ENCODE results near the gene TINAGL1.
A peak's percentile ranks its signal among the peaks of the same experiment; 100 is the strongest.

TINAGL1 gene

DNA sequence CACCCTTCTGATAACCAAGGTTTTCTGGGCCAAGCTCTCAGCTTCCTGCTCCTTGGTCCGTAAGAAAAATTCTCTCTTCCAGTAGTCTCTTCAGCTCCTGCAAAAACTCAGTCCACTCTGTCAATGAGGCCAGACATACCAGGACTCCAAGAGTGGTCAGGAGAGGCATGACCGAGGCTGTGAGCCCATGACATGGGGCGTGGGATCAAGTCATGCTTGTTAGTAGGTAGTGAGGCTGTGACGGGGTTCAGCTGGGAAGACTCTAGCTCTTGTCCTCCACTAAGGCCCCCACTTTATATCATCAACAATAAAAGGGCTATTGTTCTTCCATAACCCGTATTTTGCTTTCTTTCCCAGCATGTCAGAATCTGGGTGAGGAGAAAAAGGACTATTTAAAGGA lies 31.0 kb downstream of the TINAGL1 start:
- DNase-seq (ENCODE audit: low read depth in 2 of 2), result no peak

DNA sequence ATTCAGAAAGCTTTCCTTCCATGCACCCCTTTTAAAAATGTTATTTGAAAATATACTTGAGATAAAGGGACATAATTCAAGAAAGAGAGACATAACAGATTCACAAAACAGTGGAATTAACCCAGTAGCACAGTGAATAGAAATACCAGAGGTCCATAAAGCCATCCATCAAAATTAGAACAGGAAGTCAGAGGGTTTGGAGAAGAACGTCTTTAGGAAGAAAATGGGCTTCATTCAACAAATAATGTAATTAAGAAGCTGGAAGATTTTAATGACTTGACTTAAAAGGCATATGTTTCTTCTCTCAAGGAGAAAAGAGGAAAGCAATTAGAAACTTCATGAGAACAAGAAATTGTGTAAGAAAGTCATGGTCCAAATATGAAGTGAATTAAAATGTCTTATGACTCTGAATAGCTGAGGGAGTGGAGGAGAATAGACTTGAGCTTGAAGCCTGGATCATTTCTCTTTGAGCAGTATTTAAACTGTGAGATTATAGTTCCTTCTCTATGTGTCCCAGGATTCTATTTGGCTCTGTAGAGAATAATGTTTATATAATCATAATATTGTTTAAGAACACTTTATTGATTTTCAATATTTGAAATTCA lies 33.3 kb downstream of the TINAGL1 start:
- no peak for DNase-seq (ENCODE audit: low read depth in 2 of 2)

DNA sequence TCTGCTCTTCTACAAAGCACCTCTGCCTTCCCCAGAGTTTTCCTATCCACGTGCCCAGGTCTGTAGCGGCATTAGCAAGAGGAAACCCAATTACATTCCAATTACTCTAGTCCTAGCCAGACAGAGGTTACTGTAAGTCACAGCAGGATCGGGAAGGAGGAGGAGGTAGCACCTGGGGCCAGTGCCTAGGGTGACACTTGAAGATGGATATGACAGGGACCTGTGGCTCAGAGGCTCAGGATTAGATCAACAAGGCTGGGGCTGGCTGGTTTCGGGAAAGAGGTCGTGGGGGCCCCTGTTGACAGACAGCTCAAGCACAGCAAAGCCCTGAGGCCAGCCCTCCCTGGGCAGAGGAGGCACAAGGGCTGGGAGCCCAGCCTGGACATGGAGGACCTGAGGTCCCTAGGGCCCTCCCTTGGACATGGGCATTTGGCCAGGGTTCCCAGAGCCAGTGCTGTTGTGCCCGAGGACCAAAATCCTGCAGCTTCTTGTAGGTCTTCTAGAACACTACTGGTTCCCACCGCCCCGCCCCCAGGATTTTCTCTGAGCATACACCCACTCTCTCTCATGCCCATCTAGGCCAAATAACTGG lies 38.2 kb downstream of the TINAGL1 start:
- no peak for DNase-seq (ENCODE audit: low read depth in 2 of 2)

DNA sequence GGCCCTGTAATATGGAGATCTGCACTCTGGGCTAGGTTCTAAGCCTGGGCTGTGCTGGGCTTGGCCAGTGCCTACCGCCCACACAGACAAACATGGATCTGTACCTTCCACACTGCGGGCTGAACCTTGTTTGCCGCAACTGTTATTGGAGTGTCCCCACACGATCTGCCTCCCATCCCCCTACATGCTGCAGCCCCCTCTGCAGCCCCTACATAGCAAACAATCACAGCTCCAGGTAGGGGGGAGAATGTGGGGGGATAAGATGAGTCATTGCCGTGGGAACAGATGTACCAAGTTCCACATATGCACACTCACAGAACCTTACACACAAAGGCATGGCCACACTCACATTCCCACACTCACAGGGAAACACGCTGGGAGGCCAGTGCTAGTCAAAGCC lies 39.1 kb downstream of the TINAGL1 start:
- no peak for DNase-seq (ENCODE audit: low read depth in 2 of 2)

DNA sequence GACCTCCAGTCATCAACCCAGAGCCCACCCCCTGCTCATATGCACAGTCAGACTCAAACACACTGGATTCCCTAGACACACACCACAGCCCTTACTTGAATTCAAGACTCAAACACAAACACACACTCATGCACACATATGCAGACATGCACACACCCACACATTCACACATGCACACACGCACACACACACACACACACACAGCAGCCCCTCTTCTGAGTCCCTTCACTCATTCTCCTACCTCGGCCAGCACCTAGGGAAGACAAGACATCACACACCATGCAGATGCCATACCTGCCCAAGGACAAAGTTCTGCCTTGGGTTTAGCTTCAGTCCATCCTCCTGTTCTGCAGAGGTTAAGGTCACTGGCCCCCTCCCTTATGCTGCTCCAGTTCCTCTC lies 39.6 kb downstream of the TINAGL1 start:
- DNase-seq (ENCODE audit: low read depth in 2 of 2), result no peak

DNA sequence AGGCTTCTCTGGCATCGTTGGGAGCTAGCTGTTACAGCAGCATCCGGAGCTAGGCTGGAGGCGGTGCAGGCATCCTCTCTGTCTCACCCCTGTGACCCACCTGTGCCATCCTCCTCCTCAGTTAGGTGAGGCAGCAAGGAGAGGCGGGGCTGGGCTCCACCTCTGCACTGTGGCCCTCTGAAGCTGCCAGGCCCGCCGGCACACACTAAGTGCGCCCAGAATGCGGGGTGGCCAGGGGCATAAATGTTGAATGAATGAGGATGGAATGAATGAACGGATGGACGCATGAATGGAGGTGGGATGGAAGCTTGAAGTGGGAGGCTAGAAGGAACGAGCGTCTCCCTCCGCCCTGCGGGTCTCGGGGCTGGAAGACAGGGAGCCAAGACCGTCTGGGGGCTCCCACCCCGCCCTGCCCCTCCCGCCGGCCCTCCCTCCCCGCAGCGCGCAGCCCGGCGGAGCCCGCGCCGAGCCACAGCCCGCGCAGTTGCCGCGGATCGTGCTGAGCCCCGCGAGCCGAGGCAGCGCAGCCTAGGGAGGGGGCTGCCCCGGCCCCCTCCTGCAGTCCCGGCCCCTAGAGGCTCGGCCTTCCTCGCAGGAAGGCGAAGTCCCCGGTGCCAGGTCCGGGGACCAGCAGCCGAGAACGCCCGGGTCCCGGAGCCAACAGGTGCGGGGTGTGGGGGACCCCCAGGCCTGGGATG lies 41.1 kb downstream of the TINAGL1 start, which contains the start of gene HCRTR1:
HCRTR1 (plus strand) TSS at position 472 of the 698 bp plus-strand sequence. CDS start 1,504 bp downstream, outside the sequence.
- no peak for DNase-seq (ENCODE audit: low read depth in 2 of 2)

DNA sequence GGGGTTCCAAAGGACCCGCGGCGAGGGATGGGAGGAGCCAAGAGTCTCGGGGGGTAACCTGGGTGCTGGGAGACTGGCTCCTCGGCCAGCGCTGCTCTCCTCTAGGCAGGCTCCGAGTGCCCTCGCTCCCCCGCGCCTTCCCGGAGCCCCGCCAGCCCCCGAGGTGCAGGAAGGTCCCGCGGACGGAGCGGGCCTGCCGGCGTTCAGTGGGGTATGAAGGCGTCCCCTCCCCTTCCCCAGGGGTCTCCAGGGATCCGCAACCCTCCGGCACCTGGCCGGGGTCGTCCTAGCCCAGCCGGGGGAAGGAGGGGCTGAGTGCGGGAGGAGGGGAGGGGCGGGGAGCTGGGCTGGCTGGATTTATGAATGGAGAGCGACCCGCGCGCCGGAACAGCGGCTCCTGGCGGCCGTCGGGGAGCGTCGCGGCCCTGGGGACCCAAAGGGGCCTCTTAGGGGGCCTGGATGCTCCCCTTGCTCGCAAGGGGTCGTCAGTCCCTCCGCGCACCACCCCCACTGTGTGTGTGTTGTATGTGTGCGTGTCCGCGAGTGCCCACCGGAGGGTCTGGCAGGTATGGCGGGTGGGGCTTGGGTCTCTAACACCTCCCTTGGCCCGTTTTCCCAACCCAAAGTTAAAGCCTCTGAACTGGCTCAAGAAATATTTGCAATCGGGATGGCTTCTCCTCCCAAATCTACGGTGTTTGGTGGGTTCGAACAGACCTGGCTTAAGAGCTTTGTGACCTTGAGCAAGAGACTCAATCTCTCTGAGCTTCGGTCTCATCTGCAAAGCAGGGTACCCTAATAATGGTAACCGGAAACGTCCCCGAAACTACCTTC lies 41.8 kb downstream of the TINAGL1 start:
- DNase-seq (ENCODE audit: low read depth in 2 of 2), result peak; percentile 19 to 33

DNA sequence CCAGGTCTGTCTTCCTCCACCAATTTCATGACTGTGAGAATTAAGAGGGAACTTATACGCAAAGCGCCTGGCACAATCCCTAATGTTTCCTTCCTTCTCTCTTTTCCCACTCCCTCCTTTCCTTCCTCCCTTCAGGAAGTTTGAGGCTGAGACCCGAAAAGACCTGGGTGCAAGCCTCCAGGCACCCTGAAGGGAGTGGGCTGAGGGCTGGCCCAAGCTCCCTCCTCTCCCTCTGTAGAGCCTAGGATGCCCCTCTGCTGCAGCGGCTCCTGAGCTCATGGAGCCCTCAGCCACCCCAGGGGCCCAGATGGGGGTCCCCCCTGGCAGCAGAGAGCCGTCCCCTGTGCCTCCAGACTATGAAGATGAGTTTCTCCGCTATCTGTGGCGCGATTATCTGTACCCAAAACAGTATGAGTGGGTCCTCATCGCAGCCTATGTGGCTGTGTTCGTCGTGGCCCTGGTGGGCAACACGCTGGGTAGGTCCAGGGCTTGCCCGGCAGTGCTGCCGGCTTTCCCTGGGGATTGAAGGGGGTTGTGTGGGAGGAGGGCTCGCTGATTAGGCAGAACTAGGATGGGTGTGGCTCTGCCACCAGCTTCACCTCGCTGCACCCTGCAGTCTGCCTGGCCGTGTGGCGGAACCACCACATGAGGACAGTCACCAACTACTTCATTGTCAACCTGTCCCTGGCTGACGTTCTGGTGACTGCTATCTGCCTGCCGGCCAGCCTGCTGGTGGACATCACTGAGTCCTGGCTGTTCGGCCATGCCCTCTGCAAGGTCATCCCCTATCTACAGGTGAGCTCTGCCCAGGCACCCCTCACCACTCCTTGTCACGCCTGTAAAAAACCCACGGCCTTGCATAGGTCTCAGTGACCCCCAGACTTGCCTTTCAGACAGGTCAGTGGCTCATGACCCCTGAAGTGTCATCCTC lies 42.9 kb downstream of the TINAGL1 start:
- no peak for DNase-seq (ENCODE audit: low read depth in 2 of 2)

DNA sequence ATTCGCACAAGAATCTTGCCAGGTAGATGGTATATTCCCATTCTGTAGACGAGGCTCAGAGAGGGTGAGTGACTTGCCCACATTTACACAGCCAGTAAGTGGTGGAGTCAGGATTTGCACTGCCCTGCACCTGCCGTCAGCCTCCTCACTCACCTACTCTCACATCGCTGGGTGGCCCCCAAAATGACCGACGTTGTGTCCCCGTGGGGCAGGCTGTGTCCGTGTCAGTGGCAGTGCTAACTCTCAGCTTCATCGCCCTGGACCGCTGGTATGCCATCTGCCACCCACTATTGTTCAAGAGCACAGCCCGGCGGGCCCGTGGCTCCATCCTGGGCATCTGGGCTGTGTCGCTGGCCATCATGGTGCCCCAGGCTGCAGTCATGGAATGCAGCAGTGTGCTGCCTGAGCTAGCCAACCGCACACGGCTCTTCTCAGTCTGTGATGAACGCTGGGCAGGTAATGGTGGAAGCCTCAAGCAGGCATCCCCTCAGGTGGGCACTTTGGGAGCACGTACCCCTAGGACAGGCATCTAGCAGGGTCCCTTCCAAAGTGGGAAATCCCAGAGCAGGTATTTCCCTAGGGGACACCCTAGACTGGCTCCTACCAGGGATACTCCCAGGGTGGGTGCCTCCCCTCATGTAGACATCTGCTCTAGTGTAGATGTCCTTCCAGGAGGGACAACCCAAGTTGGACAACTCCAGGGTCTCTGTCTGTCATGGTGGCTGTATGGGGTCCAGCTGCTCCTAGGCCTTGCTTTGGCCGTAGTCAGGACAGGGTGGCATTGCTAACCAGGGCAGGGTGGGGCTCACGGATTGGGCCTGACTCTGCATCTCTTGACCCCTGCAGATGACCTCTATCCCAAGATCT lies 44.5 kb downstream of the TINAGL1 start:
- no peak for DNase-seq (ENCODE audit: low read depth in 2 of 2)

DNA sequence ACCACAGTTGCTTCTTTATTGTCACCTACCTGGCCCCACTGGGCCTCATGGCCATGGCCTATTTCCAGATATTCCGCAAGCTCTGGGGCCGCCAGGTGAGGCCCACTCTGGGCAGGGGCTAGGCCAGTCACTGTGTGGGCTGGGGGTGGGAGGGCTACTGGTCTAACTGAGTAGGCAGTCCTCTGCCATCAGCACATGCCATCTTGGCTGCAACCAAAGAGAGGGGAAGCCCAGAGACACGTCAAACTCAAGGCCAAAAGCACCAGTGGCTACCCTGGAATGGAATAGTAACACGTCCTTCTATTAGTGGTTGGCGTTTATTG lies 45.1 kb downstream of the TINAGL1 start:
- DNase-seq (ENCODE audit: low read depth in 2 of 2), result no peak

DNA sequence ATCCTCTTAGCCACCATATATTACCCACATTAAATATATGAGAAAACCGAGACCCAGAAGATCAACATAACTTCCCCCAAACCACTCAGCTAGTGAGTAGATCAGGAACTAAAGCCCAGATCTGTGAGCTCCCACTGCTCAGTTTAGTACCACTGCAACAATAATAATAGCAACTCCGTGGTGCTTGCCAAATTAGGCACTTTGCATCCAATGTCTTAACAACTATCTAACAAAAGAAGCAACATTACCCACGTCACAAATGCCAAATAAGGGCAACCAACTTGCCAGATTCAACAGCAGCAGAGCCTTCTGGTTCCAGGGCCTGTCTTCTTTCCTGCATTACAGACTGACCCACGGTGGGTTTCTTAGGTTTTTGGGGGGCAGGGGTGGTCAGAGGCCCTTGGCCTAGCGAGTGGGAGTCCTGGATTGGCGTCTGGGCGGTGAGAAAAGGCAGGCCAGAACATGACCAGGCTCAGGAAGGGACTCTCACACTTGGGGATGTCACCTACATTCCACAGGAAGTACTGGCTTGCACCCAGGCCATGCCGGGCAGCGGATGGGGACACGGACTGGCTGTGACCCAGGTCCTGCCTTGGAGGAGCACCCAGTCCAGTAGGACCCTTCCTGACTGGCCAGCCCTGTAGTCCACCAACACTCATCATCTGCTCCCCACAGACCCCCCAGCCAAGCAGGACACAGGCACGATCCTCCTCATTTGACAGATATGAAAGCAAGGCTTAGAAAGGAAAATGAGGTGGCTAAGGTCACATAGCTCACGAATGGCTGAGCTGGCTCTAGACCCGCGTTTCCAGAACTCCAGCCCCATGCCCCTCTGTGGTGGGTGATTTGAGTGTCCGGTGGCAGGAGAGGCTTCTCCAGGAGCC lies 45.8 kb downstream of the TINAGL1 start:
- no peak for DNase-seq (ENCODE audit: low read depth in 2 of 2)

DNA sequence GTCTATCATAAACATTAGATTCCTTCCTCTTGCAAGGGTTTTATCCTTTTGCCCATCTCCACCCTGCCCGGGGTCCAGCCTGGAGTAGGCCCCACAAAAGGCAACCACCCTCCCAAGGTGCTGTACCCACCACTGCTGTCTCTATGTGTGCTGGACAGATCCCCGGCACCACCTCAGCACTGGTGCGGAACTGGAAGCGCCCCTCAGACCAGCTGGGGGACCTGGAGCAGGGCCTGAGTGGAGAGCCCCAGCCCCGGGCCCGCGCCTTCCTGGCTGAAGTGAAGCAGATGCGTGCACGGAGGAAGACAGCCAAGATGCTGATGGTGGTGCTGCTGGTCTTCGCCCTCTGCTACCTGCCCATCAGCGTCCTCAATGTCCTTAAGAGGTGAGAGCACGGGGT lies 47.0 kb downstream of the TINAGL1 start:
- DNase-seq (ENCODE audit: low read depth in 2 of 2), result no peak

DNA sequence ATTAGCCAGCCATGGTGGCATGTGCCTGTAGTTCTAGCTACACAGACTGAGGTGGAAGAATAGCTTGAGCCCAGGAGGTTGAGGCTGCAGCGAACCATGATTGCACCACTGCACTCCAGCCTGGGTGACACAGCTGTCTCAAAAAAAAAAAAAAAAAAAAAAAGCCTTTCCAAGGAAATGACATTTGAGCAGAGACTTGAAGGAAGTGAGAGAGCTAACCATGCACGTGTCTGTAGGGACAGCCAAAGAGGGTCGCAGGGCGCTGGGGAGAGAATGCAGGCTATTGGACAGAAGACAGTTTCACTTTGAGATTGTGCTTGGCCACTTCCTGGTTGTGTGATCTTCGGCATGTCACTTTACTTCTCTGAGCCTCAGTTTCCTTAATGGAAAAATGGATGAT lies 48.0 kb downstream of the TINAGL1 start:
- no peak for DNase-seq (ENCODE audit: low read depth in 2 of 2)

DNA sequence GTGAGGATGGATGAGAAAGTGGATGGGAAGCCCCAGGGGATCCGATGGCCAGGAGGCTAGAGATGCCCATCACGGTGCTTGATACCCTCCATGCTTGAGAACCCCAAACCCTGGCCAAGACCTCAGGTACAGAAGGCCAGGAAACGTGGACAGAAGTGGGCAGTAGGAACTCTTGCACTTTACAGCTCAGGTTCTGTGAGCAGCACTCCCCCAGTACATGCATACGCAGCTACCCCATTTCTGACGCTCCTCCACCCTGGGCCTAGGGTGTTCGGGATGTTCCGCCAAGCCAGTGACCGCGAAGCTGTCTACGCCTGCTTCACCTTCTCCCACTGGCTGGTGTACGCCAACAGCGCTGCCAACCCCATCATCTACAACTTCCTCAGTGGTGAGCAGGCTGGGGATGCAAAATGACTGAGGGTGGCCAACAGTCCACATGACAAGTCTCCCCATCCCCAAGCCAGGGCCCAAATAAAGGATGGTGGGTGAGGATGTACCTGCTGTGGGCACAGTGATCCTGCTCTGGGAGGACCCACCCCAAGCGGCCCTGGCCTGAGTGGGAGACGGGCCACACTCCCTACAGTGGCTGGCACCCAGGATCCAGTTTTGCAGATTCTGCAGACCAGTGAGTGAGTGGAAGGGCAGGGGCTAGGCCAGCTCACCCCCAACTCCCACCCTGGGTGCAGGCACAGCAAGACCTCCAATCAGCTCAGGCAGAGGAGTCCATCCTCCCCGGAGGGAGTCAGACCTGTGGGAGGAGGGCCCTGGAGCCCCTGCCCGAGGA lies 48.6 kb downstream of the TINAGL1 start:
- no peak for DNase-seq (ENCODE audit: low read depth in 2 of 2)

DNA sequence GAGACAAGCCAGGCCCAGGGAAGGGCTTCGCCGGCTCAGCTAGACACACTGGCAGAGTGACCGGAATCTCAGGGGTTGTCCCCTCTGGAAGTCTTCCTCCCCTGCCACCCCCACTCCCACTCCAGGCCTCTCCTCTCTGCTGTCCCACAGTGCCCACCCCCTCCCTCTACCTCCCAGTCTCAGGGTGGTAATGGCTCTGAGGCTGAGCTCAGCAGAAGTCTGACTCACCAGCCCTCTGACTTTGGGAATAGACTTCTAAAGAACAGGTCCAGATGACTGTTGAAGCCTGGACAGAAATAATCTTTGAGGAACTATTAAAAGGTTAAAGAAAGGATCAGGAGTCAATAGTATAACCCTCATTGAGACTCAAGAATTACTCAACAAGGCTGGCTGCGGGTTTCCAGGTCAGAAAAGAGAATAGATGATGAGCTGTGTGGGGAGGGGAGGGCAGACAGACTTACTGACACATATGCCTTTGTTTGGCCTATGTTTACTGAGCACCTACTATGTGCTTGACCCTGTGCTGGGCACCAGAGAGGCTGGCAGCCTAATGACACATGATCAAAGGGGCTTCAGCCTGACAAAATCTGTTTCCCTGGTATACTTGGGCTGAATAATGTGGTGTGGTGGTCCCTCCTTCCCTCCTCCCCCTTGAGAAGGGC lies 49.4 kb downstream of the TINAGL1 start:
- DNase-seq (ENCODE audit: low read depth in 2 of 2), result no peak

DNA sequence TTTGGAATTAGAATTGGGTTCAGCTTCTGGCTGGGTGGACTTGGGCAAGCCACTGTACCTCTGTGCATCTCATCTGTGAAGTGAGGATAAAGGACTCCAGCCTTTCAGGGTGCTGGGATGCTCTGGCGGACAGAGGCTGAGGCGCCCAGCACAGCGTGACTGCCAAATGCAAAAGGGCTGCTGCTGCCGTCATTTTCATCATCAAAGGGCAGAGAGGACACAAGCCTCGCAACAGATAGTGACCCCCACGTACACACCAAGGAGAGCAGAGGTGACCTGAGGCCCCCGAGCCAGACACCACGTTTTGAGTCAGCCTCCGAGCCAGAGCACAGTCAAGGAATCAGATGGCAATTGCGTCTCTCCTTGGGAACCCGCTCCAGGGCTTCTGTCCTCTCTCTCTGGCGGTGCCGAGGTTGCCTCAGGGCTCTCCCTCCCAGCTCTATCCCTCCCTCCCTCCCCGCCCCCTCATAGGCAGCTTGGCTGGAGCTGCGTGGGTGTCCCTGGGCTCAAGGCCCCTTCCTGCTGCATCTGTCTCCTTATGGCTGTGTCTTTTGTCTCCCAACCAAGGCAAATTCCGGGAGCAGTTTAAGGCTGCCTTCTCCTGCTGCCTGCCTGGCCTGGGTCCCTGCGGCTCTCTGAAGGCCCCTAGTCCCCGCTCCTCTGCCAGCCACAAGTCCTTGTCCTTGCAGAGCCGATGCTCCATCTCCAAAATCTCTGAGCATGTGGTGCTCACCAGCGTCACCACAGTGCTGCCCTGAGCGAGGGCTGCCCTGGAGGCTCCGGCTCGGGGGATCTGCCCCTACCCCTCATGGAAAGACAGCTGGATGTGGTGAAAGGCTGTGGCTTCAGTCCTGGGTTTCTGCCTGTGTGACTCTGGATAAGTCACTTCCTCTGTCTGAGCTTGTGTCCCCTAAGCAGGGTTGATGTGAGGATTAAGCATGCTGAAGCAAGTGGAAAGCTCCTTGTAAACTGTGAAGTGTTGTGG lies 50.2 kb downstream of the TINAGL1 start:
- DNase-seq (ENCODE audit: low read depth in 2 of 2), result no peak

Measured in activated CD4-positive, alpha-beta T cell treated with anti-CD3 and anti-CD28 coated beads for 24 hours (primary cell).